ENCODE data around the gene ARID5B.

- TF ChIP-seq CTCF (IDR thresholded peaks at IDR 0.05), result no peak
- no peak for TF ChIP-seq EZH2phosphoT487 (IDR thresholded peaks at IDR 0.05; ENCODE audit: borderline replicate concordance, low read depth)
- TF ChIP-seq, protein P1, sequence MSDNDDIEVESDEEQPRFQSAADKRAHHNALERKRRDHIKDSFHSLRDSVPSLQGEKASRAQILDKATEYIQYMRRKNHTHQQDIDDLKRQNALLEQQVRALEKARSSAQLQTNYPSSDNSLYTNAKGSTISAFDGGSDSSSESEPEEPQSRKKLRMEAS (IDR thresholded peaks at IDR 0.05; ENCODE audit: low read depth), result no peak
- TF ChIP-seq USF2 (IDR thresholded peaks at IDR 0.05; ENCODE audit: borderline replicate concordance, low read depth, low read length), result no peak
- TF ChIP-seq POLR2AphosphoS5 (IDR thresholded peaks at IDR 0.05; ENCODE audit: low read depth, low read length), result no peak
- TF ChIP-seq YY1 (IDR thresholded peaks at IDR 0.05; ENCODE audit: low read depth), result no peak
- TF ChIP-seq TAF1 (IDR thresholded peaks at IDR 0.05; ENCODE audit: borderline replicate concordance, low read depth, low read length), result no peak
- TF ChIP-seq SIN3A (IDR thresholded peaks at IDR 0.05; ENCODE audit: borderline replicate concordance, low read depth, low read length), result no peak
- no peak for TF ChIP-seq EP300 (IDR thresholded peaks at IDR 0.05; ENCODE audit: borderline replicate concordance in 1 of 2, low read depth in 1 of 2, low read length in 1 of 2)
- no peak for TF ChIP-seq RAD21 (IDR thresholded peaks at IDR 0.05; ENCODE audit: low read length)
- TF ChIP-seq RCOR1 (IDR thresholded peaks at IDR 0.05; ENCODE audit: low read length), result no peak
- TF ChIP-seq, protein P2, sequence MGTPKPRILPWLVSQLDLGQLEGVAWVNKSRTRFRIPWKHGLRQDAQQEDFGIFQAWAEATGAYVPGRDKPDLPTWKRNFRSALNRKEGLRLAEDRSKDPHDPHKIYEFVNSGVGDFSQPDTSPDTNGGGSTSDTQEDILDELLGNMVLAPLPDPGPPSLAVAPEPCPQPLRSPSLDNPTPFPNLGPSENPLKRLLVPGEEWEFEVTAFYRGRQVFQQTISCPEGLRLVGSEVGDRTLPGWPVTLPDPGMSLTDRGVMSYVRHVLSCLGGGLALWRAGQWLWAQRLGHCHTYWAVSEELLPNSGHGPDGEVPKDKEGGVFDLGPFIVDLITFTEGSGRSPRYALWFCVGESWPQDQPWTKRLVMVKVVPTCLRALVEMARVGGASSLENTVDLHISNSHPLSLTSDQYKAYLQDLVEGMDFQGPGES (IDR thresholded peaks at IDR 0.05; ENCODE audit: low read depth, low read length), result no peak
Measured at GRCh38 chr10:61863981-61864380, 37.5 kb upstream of the ARID5B start.
